NK-92 treated with Interleukin-12 subunit alpha and Interleukin-12 subunit beta, amount 100 ng/mL, for 24 hours (cell line): Measurements from ENCODE around the gene ADISSP.

Source experiments
- DNase-seq: peaks from one replicate; lab custom pipeline; 2025; lab: John Stamatoyannopoulos, UW

The ADISSP gene

GRCh38 chr20:3738111-3739053 lies 29.2 kb downstream of the ADISSP start:
- DNase-seq, result no peak

- no peak for DNase-seq
These were observed 31.8 kb downstream of the ADISSP start for GRCh38 chr20:3735768-3736167.

GRCh38 chr20:3734111-3734843 lies 33.3 kb downstream of the ADISSP start:
- DNase-seq, result no peak

GRCh38 chr20:3733119-3733995 lies 34.2 kb downstream of the ADISSP start:
- no peak for DNase-seq

GRCh38 chr20:3732327-3733118 lies 35.0 kb downstream of the ADISSP start, which contains the start of gene HSPA12B:
Gene HSPA12B, plus strand, starts transcription at chr20:3732685. Its CDS starts 5,990 bp downstream, at chr20:3738675.
- DNase-seq, result no peak

GRCh38 chr20:3731944-3732326 lies 35.6 kb downstream of the ADISSP start:
- DNase-seq, result no peak

GRCh38 chr20:3730803-3731672 lies 36.5 kb downstream of the ADISSP start:
- no peak for DNase-seq

- DNase-seq, result no peak
These were observed 37.6 kb downstream of the ADISSP start for GRCh38 chr20:3729811-3730540.

- no peak for DNase-seq
These were observed 38.2 kb downstream of the ADISSP start for GRCh38 chr20:3729378-3729777.

GRCh38 chr20:3728876-3729275 lies 38.7 kb downstream of the ADISSP start:
- no peak for DNase-seq

GRCh38 chr20:3728354-3728753 lies 39.2 kb downstream of the ADISSP start:
- no peak for DNase-seq

GRCh38 chr20:3727401-3728021 lies 40.0 kb downstream of the ADISSP start:
- DNase-seq, result no peak

- DNase-seq, result no peak
These were observed 43.2 kb downstream of the ADISSP start for GRCh38 chr20:3724356-3724755.

- no peak for DNase-seq
These were observed 44.3 kb downstream of the ADISSP start for GRCh38 chr20:3723284-3723683.

GRCh38 chr20:3721912-3722311 lies 45.6 kb downstream of the ADISSP start:
- DNase-seq, result no peak

GRCh38 chr20:3720626-3721025 lies 46.9 kb downstream of the ADISSP start:
- DNase-seq, result no peak

- DNase-seq, result no peak
These were observed 47.5 kb downstream of the ADISSP start for GRCh38 chr20:3720068-3720467.

GRCh38 chr20:3719046-3719445 lies 48.5 kb downstream of the ADISSP start:
- no peak for DNase-seq

- peak; percentile 40 for DNase-seq
These were observed 51.2 kb downstream of the ADISSP start for GRCh38 chr20:3716195-3716834.
